Fibroblast of lung (primary cell): ENCODE results near the gene CHRNA10.

Experiments
- EZH2 ChIP-seq: IDR thresholded peaks from 2 replicates; pipeline ENCODE4 v1.5.1; 2012; ENCODE audit warnings: low read length, control low read depth, mild to moderate bottlenecking; ENCODE audit errors: missing control alignments
- TF ChIP-seq, protein P1 (sequence below), 2 donors: IDR thresholded peaks in 1 of 2; conservative IDR thresholded peaks in 1 of 2; 1 replicate in 1 of 2; 2 replicates in 1 of 2; pipeline ENCODE4 v1.5.1; 2011 to 2012; ENCODE audit warnings: low read length in 2 of 2, control low read depth in 1 of 2, inconsistent platforms in 1 of 2, low read depth in 1 of 2, mild to moderate bottlenecking in 1 of 2

DNA sequence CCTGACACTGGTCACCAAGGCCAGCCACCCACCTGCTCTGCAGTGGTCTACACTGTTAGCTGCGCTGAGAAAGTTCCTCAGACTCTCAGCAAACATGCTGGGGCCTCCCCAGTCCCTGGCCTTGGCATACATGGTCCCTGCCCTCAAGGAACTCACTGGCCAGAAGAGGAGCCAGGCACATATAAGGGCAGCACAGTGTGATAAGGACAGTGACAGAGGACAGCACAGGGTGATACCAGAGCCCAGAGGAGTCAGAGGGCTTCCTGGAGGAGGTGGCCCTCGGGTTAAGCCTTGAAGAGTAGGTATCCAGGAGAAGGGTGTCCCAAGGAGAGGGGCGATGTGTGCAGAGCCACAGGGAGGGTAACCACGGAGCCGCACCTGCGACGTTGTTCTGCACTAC is 25.6 kb downstream of the CHRNA10 start:
- TF ChIP-seq, protein P1, sequence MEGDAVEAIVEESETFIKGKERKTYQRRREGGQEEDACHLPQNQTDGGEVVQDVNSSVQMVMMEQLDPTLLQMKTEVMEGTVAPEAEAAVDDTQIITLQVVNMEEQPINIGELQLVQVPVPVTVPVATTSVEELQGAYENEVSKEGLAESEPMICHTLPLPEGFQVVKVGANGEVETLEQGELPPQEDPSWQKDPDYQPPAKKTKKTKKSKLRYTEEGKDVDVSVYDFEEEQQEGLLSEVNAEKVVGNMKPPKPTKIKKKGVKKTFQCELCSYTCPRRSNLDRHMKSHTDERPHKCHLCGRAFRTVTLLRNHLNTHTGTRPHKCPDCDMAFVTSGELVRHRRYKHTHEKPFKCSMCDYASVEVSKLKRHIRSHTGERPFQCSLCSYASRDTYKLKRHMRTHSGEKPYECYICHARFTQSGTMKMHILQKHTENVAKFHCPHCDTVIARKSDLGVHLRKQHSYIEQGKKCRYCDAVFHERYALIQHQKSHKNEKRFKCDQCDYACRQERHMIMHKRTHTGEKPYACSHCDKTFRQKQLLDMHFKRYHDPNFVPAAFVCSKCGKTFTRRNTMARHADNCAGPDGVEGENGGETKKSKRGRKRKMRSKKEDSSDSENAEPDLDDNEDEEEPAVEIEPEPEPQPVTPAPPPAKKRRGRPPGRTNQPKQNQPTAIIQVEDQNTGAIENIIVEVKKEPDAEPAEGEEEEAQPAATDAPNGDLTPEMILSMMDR (conservative IDR thresholded peaks at IDR 0.05 in 1 of 2, IDR thresholded peaks at IDR 0.05 in 1 of 2; ENCODE audit: low read depth in 1 of 2, low read length in 2 of 2), result no peak
- TF ChIP-seq EZH2, result no peak
